GM19099 (cell line): ENCODE measurements around the gene RAI1.

Source experiments
- POLR2A ChIP-seq: IDR thresholded peaks from 3 replicates; pipeline ENCODE4 v1.6.1; 2011; ENCODE audit warnings: low read depth; ENCODE audit not compliant: insufficient read length; ENCODE audit errors: extremely low read depth

Gene RAI1

GRCh38 chr17:17849147-17849820 lies 168.0 kb downstream of the RAI1 start:
- peak; percentile 20 for TF ChIP-seq POLR2A

GRCh38 chr17:17849845-17850373 lies 168.7 kb downstream of the RAI1 start:
- TF ChIP-seq POLR2A = no peak

GRCh38 chr17:17851103-17852002 lies 170.1 kb downstream of the RAI1 start:
- no peak for TF ChIP-seq POLR2A

GRCh38 chr17:17852930-17853329 lies 171.7 kb downstream of the RAI1 start:
- TF ChIP-seq POLR2A = no peak

- TF ChIP-seq POLR2A = no peak
These were observed 172.7 kb downstream of the RAI1 start for GRCh38 chr17:17853811-17854447.

- no peak for TF ChIP-seq POLR2A
These were observed 174.7 kb downstream of the RAI1 start for GRCh38 chr17:17855976-17856375.

- TF ChIP-seq POLR2A = no peak
These were observed 175.1 kb downstream of the RAI1 start for GRCh38 chr17:17856386-17856785.

- TF ChIP-seq POLR2A = no peak
These were observed 176.2 kb downstream of the RAI1 start for GRCh38 chr17:17857496-17857895.

- TF ChIP-seq POLR2A = no peak
These were observed 178.9 kb downstream of the RAI1 start for GRCh38 chr17:17859909-17860765.

- TF ChIP-seq POLR2A = no peak
These were observed 179.5 kb downstream of the RAI1 start for GRCh38 chr17:17860766-17861107.
